Upper lobe of left lung (tissue), 6 donors: ENCODE measurements around the gene POFUT1. TPM values are rescaled to one million over a fixed set of nuclear protein-coding genes. Genes with fewer than 3 reads are reported as not detected.

ENCODE experiments used
- ATAC-seq, 2 donors: fragments of 200-7000 bp; cut with Tn5 transposase; one replicate each; pipeline ENCODE4 v1.9.1; 2022; ENCODE audit warnings: mild to moderate bottlenecking in 2 of 2, moderate library complexity in 2 of 2; ENCODE audit not compliant: low FRiP score in 2 of 2
- DNase-seq, 2 donors: peaks; one replicate each; pipeline ENCODE4 v3.0.0-alpha.2; 2019 to 2020
- H3K27ac ChIP-seq, 4 donors: fragments of 200-600 bp; sonication (generic); one replicate each; pipeline ENCODE4 v1.5.1; 2016 to 2019
- H3K27me3 ChIP-seq, 4 donors: fragments of 200-600 bp; sonication (generic); one replicate each; pipeline ENCODE4 v1.5.1; 2017 to 2019
- H3K36me3 ChIP-seq, 4 donors: fragments of 200-600 bp; sonication (generic); one replicate each; pipeline ENCODE4 v1.5.1; 2016 to 2019
- H3K4me1 ChIP-seq, 4 donors: fragments of 200-600 bp; sonication (generic); one replicate each; pipeline ENCODE4 v1.5.1; 2018 to 2019
- H3K4me3 ChIP-seq, 4 donors: fragments of 200-600 bp; sonication (generic); one replicate each; pipeline ENCODE4 v1.5.1; 2017 to 2019; ENCODE audit warnings: mild to moderate bottlenecking in 2 of 4, moderate library complexity in 1 of 4
- H3K9me3 ChIP-seq, 4 donors: fragments of 200-600 bp; sonication (generic); one replicate each; pipeline ENCODE4 v1.5.1; 2018 to 2019
- EP300 ChIP-seq, 4 donors: sonication (generic); formaldehyde crosslinking; IDR thresholded peaks; one replicate each; pipeline ENCODE4 v1.5.1; 2017; ENCODE audit warnings: antibody characterized with exemption in 4 of 4, control low read depth in 2 of 4
- POLR2A ChIP-seq, 4 donors: fragments of 450-650 bp; IDR thresholded peaks; one replicate each; pipeline ENCODE4 v1.5.1; 2016 to 2017; ENCODE audit warnings: antibody characterized with exemption in 4 of 4, mild to moderate bottlenecking in 2 of 4
- POLR2AphosphoS5 ChIP-seq, 2 donors: sonication (generic); formaldehyde crosslinking; IDR thresholded peaks; one replicate each; pipeline ENCODE4 v1.5.1; 2017; ENCODE audit warnings: antibody characterized with exemption in 2 of 2
- WGBS, 2 donors: methylation state at CpG; one replicate each; pipeline ENCODE4 v1.1.5; 2017 to 2018; 5-methylcytosine and 5-hydroxymethylcytosine counted together
- total RNA-seq, 6 donors: library from RNA; depleted of rRNA in 4 of 6; stranded (reverse); fragments of >200 nt in 4 of 6; gene quantifications; one replicate each; pipeline versions ENCODE4 v1.1.0 to v1.2.1, GENCODE V29; 2016 to 2021
- TF ChIP-seq, protein P1 (sequence below), 6 experiments: fragments of 450-650 bp in 4 of 6; fragments of 200-600 bp in 2 of 6; sonication (generic) in 2 of 6; IDR thresholded peaks; one replicate each; pipeline ENCODE4 v1.5.1; 2016 to 2019; ENCODE audit warnings: antibody characterized with exemption in 6 of 6
- donor health status: DM: no; HTN: no; CAD: no; lungs with moderate emphysema.
- donor health status: DM: no; HTN: yes; CAD: no; lungs with severe emphysema.

Gene POFUT1
- total RNA-seq, 6 donors from 2014 or later = 12.6 to 31.5 (median 26.5) TPM

DNA sequence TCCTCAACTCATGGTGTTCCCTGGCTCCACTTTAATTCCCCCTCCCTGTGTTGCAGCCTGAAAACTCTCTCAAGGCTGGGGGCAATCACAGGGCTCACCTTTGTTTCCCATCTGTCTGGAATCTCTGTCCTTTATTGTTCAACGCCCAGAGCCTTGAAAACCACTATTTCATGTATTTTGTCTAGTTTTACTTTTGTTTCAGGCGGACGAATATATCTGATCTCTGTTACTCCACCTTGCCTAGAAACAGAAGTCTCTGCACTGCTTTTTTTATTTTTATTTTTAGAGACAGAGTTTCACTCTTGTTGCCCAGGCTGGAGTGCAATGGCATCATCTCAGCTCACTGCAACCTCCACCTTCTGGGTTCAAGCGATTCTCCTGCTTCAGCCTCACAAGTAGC, 27.7 kb upstream of the POFUT1 start:
- Histone ChIP-seq H3K27me3 (no peaks in the 10 kb centered on the region), H3K9me3 (no peaks in the 10 kb centered on the region), H3K36me3 (no peaks in the 10 kb centered on the region), H3K27ac (no peak overlapping the region), H3K4me1 (no peaks in the 10 kb centered on the region), H3K4me3 (no peak overlapping the region)
- ATAC-seq (no peak), DNase-seq (no peak)
- 90 to 94% methylated on average over 4 of the region's 4 CpGs for WGBS, 2 donors
- TF ChIP-seq, protein P1, sequence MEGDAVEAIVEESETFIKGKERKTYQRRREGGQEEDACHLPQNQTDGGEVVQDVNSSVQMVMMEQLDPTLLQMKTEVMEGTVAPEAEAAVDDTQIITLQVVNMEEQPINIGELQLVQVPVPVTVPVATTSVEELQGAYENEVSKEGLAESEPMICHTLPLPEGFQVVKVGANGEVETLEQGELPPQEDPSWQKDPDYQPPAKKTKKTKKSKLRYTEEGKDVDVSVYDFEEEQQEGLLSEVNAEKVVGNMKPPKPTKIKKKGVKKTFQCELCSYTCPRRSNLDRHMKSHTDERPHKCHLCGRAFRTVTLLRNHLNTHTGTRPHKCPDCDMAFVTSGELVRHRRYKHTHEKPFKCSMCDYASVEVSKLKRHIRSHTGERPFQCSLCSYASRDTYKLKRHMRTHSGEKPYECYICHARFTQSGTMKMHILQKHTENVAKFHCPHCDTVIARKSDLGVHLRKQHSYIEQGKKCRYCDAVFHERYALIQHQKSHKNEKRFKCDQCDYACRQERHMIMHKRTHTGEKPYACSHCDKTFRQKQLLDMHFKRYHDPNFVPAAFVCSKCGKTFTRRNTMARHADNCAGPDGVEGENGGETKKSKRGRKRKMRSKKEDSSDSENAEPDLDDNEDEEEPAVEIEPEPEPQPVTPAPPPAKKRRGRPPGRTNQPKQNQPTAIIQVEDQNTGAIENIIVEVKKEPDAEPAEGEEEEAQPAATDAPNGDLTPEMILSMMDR (IDR thresholded peaks at IDR 0.05) = no peak
- no peak for TF ChIP-seq POLR2AphosphoS5 (IDR thresholded peaks at IDR 0.05)
- TF ChIP-seq EP300 (IDR thresholded peaks at IDR 0.05) = no peak
- no peak for TF ChIP-seq POLR2A (IDR thresholded peaks at IDR 0.05)

DNA sequence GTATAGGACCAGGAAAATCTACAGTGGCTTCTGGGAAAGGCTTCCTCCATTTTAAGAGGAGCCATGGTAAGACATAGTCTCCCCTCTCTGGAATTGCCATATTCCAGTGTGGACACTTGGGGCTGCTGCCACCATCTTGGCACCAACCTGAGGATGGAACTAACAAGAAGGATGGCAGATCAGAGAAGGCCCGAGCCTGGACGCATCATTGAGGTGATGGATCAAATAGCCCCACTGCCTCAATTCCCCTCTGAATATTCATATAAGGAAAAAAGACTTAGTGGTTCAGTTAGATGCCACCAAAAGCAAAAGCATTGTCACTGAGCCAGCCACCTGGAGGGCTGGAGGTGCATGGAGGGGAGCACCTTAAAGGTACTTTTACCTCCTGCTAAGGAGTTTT, 26.1 kb upstream of the POFUT1 start:
- TF ChIP-seq POLR2A (IDR thresholded peaks at IDR 0.05) (no peak), EP300 (IDR thresholded peaks at IDR 0.05) (no peak), POLR2AphosphoS5 (IDR thresholded peaks at IDR 0.05) (no peak)
- TF ChIP-seq, protein P1 (IDR thresholded peaks at IDR 0.05) = no peak
- Histone ChIP-seq H3K27ac (no peak overlapping the region), H3K4me1 (no peaks in the 10 kb centered on the region), H3K9me3 (no peaks in the 10 kb centered on the region), H3K4me3 (no peak overlapping the region), H3K36me3 (no peaks in the 10 kb centered on the region), H3K27me3 (no peaks in the 10 kb centered on the region)
- ATAC-seq = no peak
- WGBS, 2 donors = 98 to 100% methylated on average over 2 of the region's 2 CpGs
- DNase-seq = no peak

DNA sequence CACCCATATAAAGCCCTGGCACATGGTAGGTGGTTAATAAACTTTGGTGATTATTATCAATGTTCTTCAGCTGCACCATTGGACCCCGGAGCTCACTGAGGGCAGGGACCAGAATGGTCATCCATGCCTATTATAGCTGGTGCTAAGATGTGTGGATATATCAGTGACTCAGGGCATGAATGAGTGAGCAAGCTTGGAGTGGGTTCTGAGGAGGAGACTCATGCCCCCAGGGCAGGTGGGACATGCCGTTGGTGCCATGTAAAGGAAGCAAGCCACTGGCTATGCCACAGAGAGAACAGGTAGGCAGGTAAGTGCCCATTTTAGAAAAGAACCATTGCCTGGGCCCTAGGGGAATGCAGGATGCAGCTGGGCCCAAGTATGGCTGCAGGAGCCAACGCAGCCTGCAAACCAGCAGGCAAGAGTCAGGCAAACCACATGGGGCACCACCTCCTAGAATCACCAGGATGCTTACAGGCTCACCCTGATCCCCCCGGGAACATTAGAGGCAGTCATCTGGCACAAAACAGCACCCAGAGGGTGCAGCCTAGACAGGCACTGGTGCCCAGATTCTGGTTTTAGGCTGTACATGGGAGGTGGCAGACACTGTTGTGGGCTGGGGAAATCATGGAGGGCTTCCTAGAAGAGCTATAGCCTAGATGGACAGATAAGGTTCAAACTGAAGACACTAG, 23.6 kb upstream of the POFUT1 start:
- Histone ChIP-seq H3K9me3 (no peaks in the 10 kb centered on the region), H3K27ac (no peak overlapping the region), H3K36me3 (no peaks in the 10 kb centered on the region), H3K4me3 (no peak overlapping the region), H3K4me1 (peaks cover 3 to 11% (median 7%) of the 10 kb centered on the region in 4 donors), H3K27me3 (no peaks in the 10 kb centered on the region)
- no peak for ATAC-seq
- TF ChIP-seq EP300 (IDR thresholded peaks at IDR 0.05) (no peak), POLR2AphosphoS5 (IDR thresholded peaks at IDR 0.05) (no peak), POLR2A (IDR thresholded peaks at IDR 0.05) (no peak)
- 87 to 89% methylated on average over 3 to 4 of the region's 4 CpGs for WGBS, 2 donors
- DNase-seq = no peak

DNA sequence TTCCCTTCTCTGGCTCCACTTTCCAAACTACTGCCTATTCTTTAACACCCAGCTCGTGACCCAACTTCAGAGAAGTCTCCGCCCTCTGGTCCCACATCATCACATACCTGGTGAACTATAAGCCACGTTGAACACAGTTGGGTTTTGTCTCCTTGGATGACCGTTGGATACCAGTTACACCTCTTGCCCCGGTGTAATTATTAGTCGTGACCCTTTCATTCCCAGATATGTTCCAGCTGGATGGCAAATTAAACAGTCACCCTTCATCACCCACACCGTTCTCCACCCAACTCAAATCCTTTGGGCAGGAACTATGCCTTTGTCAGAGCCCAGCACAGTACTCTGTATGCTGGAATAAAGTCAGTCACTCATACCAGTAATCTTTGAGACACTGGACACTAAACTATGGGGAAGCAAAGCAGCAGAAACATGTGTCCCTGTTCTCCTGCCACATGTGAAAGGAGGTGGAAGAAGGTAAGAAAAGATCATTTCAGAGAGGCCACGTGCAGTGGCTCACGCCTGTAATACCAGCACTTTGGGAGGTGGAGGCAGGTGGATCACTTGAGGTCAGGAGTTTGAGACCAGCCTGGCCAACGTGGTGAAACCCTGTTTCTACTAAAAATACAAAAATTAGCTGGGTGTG, 22.6 kb upstream of the POFUT1 start:
- H3K4me1 ChIP-seq = peaks cover 9 to 21% (median 14%) of the 10 kb centered on the region in 4 donors
- no peaks in the 10 kb centered on the region for H3K9me3 ChIP-seq
- TF ChIP-seq POLR2AphosphoS5 (IDR thresholded peaks at IDR 0.05) (no peak), EP300 (IDR thresholded peaks at IDR 0.05) (no peak), POLR2A (IDR thresholded peaks at IDR 0.05) (no peak)
- TF ChIP-seq, protein P1 (IDR thresholded peaks at IDR 0.05) = no peak
- WGBS, 2 donors = 77 to 85% methylated on average over 10 of the region's 10 CpGs
- H3K27ac ChIP-seq = no peak overlapping the region
- H3K4me3 ChIP-seq = no peak overlapping the region
- no peak for ATAC-seq
- H3K27me3 ChIP-seq = no peaks in the 10 kb centered on the region
- no peak for DNase-seq
- H3K36me3 ChIP-seq = no peaks in the 10 kb centered on the region

DNA sequence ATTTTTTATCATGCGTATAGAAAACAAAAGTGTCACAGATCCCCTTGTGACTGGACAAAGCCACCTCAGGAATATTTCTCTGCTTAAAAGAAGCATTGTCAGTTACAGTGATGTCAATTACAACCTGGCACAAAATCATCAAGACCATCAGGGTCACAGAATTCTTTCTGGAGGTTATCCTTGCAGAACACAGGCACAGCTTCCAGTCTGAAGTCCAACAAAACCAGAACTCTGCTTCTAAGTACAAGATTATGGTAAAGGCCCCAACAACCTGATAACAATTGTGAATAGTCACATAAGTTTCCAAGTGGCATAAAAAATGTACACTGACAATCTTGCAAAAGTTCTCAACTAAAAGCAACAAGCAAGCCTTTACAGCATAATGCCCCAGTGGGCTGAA, 21.2 kb upstream of the POFUT1 start:
- WGBS, 2 donors = 83 to 89% methylated on average over 1 of the region's 1 CpG
- TF ChIP-seq, protein P1 (IDR thresholded peaks at IDR 0.05) = no peak
- TF ChIP-seq POLR2AphosphoS5 (IDR thresholded peaks at IDR 0.05) (no peak), POLR2A (IDR thresholded peaks at IDR 0.05) (no peak), EP300 (IDR thresholded peaks at IDR 0.05) (no peak)
- Histone ChIP-seq H3K4me1 (peaks cover 17 to 35% (median 24%) of the 10 kb centered on the region in 4 donors), H3K9me3 (no peaks in the 10 kb centered on the region), H3K27me3 (no peaks in the 10 kb centered on the region), H3K36me3 (no peaks in the 10 kb centered on the region), H3K27ac (no peak overlapping the region), H3K4me3 (no peak overlapping the region)
- DNase-seq (no peak), ATAC-seq (no peak)
